B cell (primary cell): ENCODE data around the gene COL16A1. TPM values are rescaled to one million over a fixed set of nuclear protein-coding genes. Genes with fewer than 3 reads are reported as not detected.

ENCODE experiments used
- ATAC-seq: fragments of 200-7000 bp; cut with Tn5 transposase; one replicate; pipeline ENCODE4 v1.10.0; 2021; ENCODE audit warnings: low read depth, mild to moderate bottlenecking, moderate number of reproducible peaks, moderate library complexity
- CTCF ChIA-PET: fragments of 350-600 bp; sonication (Branson Sonifier 250); formaldehyde crosslinking; loops from one replicate; lab custom pipeline; 2021; ENCODE audit warnings: antibody characterized with exemption, inconsistent platforms; lab: Charles Lee
- POLR2A ChIA-PET: fragments of 350-600 bp; sonication (Branson Sonifier 250); formaldehyde crosslinking; loops from one replicate; lab custom pipeline; 2021; ENCODE audit warnings: antibody characterized with exemption; lab: Charles Lee
- DNase-seq: peaks from one replicate; pipeline ENCODE4 v3.0.0; 2013
- H2AFZ ChIP-seq: 2 replicates; pipeline ENCODE4 v1.6.1; 2012; ENCODE audit warnings: mild to moderate bottlenecking, low read depth, low read length; ENCODE audit not compliant: insufficient read depth, poor library complexity, severe bottlenecking
- H3K27ac ChIP-seq, 2 donors: 1 replicate in 1 of 2; 2 replicates in 1 of 2; pipeline ENCODE4 v1.5.1; 2012 to 2013; ENCODE audit warnings: low read length in 2 of 2, mild to moderate bottlenecking in 2 of 2, moderate library complexity in 1 of 2
- H3K27me3 ChIP-seq, 4 experiments: fragments of 200-600 bp in 1 of 4; sonication (generic) in 1 of 4; replicated peaks in 1 of 4; 1 replicate in 2 of 4; 2 replicates in 2 of 4; pipeline versions ENCODE4 v1.6.1 to v1.7.0; 2013 to 2016; ENCODE audit warnings: low read length in 3 of 4, mild to moderate bottlenecking in 2 of 4, mixed read lengths in 1 of 4, moderate library complexity in 1 of 4; ENCODE audit not compliant: insufficient read depth in 4 of 4, control insufficient read depth in 3 of 4; ENCODE audit errors: control extremely low read depth in 1 of 4
- H3K36me3 ChIP-seq, 2 experiments: replicated peaks in 1 of 2; 1 replicate in 1 of 2; 2 replicates in 1 of 2; pipeline versions ENCODE4 v1.6.1 to v1.7.1; 2013; ENCODE audit warnings: low read length in 1 of 2; ENCODE audit not compliant: insufficient read depth in 2 of 2, control insufficient read depth in 1 of 2; ENCODE audit errors: control extremely low read depth in 1 of 2, extremely low read depth in 1 of 2
- H3K4me1 ChIP-seq, 2 donors: fragments of 200-600 bp in 1 of 2; sonication (generic) in 1 of 2; 1 replicate in 1 of 2; 2 replicates in 1 of 2; pipeline versions ENCODE4 v1.5.1 to v1.6.1; 2013 to 2017; ENCODE audit warnings: low read length in 2 of 2; ENCODE audit not compliant: control insufficient read depth in 2 of 2, insufficient read depth in 2 of 2
- H3K4me2 ChIP-seq: replicated peaks from 2 replicates; pipeline ENCODE3; 2012; ENCODE audit warnings: mild to moderate bottlenecking, low read depth, low read length; ENCODE audit not compliant: poor library complexity, severe bottlenecking
- H3K4me3 ChIP-seq, 5 experiments: fragments of 200-600 bp in 1 of 5; sonication (generic) in 1 of 5; 1 replicate in 3 of 5; 2 replicates in 2 of 5; pipeline versions ENCODE4 v1.5.1 to v1.7.0; 2011 to 2016; ENCODE audit warnings: low read length in 4 of 5, mild to moderate bottlenecking in 4 of 5, low read depth in 2 of 5, control low read depth in 1 of 5, moderate library complexity in 1 of 5; ENCODE audit not compliant: insufficient read depth in 1 of 5; ENCODE audit errors: control extremely low read depth in 1 of 5, extremely low read depth in 1 of 5
- H3K79me2 ChIP-seq: fragments of 200-600 bp; sonication (generic); one replicate; pipeline ENCODE4 v1.6.0; 2016; ENCODE audit warnings: low read length; ENCODE audit not compliant: control insufficient read depth, insufficient read depth
- H3K9ac ChIP-seq: fragments of 200-600 bp; sonication (generic); 2 replicates; pipeline ENCODE4 v1.6.1; 2017; ENCODE audit warnings: mild to moderate bottlenecking, low read length, moderate library complexity
- H3K9me3 ChIP-seq, 3 donors: one replicate each; pipeline versions ENCODE4 v1.6.1 to v1.7.1; 2013; ENCODE audit warnings: low read length in 2 of 3; ENCODE audit not compliant: control insufficient read depth in 2 of 3, insufficient read depth in 1 of 3; ENCODE audit errors: control extremely low read depth in 1 of 3
- H4K20me1 ChIP-seq: 2 replicates; pipeline ENCODE4 v1.6.0; 2012; ENCODE audit warnings: mild to moderate bottlenecking, low read length; ENCODE audit not compliant: insufficient read depth, control insufficient read depth, poor library complexity, severe bottlenecking
- H3K27ac Mint-ChIP-seq: one replicate; pipeline ENCODE4 v1.8.0; 2021; ENCODE audit warnings: mixed read lengths
- H3K27me3 Mint-ChIP-seq: one replicate; pipeline ENCODE4 v1.8.0; 2021; ENCODE audit warnings: mixed read lengths
- H3K4me1 Mint-ChIP-seq: one replicate; pipeline ENCODE4 v1.8.0; 2021; ENCODE audit warnings: mixed read lengths
- H3K4me3 Mint-ChIP-seq: one replicate; pipeline ENCODE4 v1.8.0; 2021; ENCODE audit warnings: mixed read lengths
- H3K9me3 Mint-ChIP-seq: one replicate; pipeline ENCODE4 v1.8.0; 2022; ENCODE audit warnings: mixed read lengths; ENCODE audit not compliant: insufficient read depth
- CTCF ChIP-seq: fragments of 200-600 bp; IDR thresholded peaks from one replicate; pipeline ENCODE4 v1.8.0; 2022; ENCODE audit warnings: antibody characterized with exemption, mild to moderate bottlenecking
- EZH2 ChIP-seq: IDR thresholded peaks from 2 replicates; pipeline ENCODE4 v1.6.1; 2012; ENCODE audit warnings: borderline replicate concordance, low read depth, mild to moderate bottlenecking, moderate library complexity, low read length; ENCODE audit not compliant: insufficient read depth, poor library complexity, severe bottlenecking
- WGBS: methylation state at CpG from one replicate; pipeline ENCODE4 v1.1.5; 2013; ENCODE audit warnings: missing lambda C conversion rate; ENCODE audit not compliant: insufficient coverage; 5-methylcytosine and 5-hydroxymethylcytosine counted together
- intact Hi-C: fragments of 100-400 bp; cut with micrococcal nuclease; formaldehyde crosslinking; loops from one replicate; pipeline ENCODE4 v1.10.0; 2022
- polyA plus RNA-seq: library from polyadenylated mRNA; depleted of rRNA; stranded (reverse); fragments of >200 nt; gene quantifications from 2 replicates; pipeline ENCODE4 v1.2.3, GENCODE V29; 2012
- total RNA-seq, 2 donors: library from RNA; stranded (reverse); fragments of 120-200 nt in 1 of 2; gene quantifications; 1 replicate in 1 of 2; 2 replicates in 1 of 2; pipeline versions ENCODE4 v1.2.3 to v1.2.4, GENCODE V29; 2013 to 2022

Gene COL16A1
- total and polyA plus RNA-seq, 2 donors (not counting 1 experiment from before 2014, with no cell fraction given): 0.07 TPM; not detected in 1

DNA sequence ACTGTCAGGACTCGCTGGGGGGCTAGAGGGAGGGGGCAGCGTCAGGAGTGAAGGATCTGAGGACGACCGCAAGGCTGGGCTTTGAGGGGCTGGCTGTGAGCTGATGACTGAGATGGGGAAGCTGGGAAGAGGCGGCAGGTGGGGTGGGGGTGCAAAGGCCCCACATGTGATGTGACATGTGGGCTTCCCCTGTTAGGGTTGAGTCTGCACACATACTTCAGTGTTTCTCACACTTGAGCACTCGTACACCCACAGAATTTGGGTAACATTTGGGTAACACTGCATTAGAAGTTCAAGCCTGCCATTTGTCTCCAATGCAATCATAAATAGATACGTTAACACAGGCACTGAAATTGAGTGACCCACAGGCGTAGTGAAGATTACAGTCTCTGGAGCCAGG, 16.2 kb downstream of the COL16A1 start:
- no peak overlapping the region for H3K4me2 ChIP-seq
- peaks cover 23% of the 10 kb centered on the region for H3K27me3 Mint-ChIP-seq
- TF ChIP-seq CTCF (no peak), EZH2 (no peak)
- peaks cover 0 to 7% of the 10 kb centered on the region in 2 donors for H3K4me1 ChIP-seq
- no peak overlapping the region for H3K4me3 Mint-ChIP-seq
- H3K27me3 ChIP-seq: peaks cover 0 to 16% (median 0%) of the 10 kb centered on the region in 4 experiments
- intact Hi-C loops: no loop called here
- no peak overlapping the region for H3K4me3 ChIP-seq
- POLR2A ChIA-PET: no interaction called here
- H3K9me3 ChIP-seq: no peaks in the 10 kb centered on the region
- peaks cover 5% of the 10 kb centered on the region for H3K4me1 Mint-ChIP-seq
- H4K20me1 ChIP-seq: no peaks in the 10 kb centered on the region
- no peak overlapping the region for H3K27ac ChIP-seq
- peak; percentile 40 for DNase-seq
- H3K36me3 ChIP-seq: no peaks in the 10 kb centered on the region
- 71% methylated on average over 8 of the region's 8 CpGs for WGBS
- CTCF ChIA-PET: no interaction called here
- no peak for ATAC-seq
- no peak overlapping the region for H3K27ac Mint-ChIP-seq
- H3K9ac ChIP-seq: no peak overlapping the region
- H3K79me2 ChIP-seq: no peaks in the 10 kb centered on the region
- H2AFZ ChIP-seq: no peak overlapping the region
- H3K9me3 Mint-ChIP-seq: no peaks in the 10 kb centered on the region

DNA sequence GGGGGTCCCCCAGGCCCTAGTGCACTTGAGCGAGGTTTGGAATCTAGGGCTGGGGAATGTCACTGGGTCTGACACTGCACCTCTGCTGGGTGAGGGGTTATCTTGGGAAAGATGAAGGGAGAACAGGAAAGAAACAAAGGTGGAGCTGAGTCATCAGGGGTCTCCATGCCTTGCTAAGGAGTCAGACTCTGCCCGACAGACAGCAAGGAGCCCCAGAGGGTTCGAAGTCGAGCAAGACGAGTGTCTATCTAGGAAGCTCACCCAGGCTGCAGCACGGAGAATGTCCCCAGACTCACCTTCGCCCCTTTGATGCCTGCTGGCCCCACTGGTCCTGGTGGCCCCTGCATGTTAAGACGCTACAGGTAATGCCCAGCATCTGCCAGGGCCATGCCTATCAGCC, 18.0 kb downstream of the COL16A1 start:
- peaks cover 0 to 17% (median 0%) of the 10 kb centered on the region in 4 experiments for H3K27me3 ChIP-seq

More for the DNA sequence above, 18.0 kb downstream of the COL16A1 start:
- H3K4me1 ChIP-seq: peaks cover 0 to 7% of the 10 kb centered on the region in 2 donors
- H4K20me1 ChIP-seq: no peaks in the 10 kb centered on the region
- intact Hi-C loops: no loop called here
- DNase-seq: no peak
- H3K27ac Mint-ChIP-seq: no peak overlapping the region
- TF ChIP-seq CTCF (no peak), EZH2 (no peak)
- no peaks in the 10 kb centered on the region for H3K9me3 Mint-ChIP-seq
- H2AFZ ChIP-seq: no peak overlapping the region
- ATAC-seq: no peak
- CTCF ChIA-PET: no interaction called here
- H3K36me3 ChIP-seq: no peaks in the 10 kb centered on the region
- no peak overlapping the region for H3K4me2 ChIP-seq
- no peaks in the 10 kb centered on the region for H3K9me3 ChIP-seq
- H3K27ac ChIP-seq: no peak overlapping the region
- 96% methylated on average over 8 of the region's 8 CpGs for WGBS
- no peaks in the 10 kb centered on the region for H3K79me2 ChIP-seq
- no peak overlapping the region for H3K4me3 Mint-ChIP-seq
- peaks cover 30% of the 10 kb centered on the region for H3K27me3 Mint-ChIP-seq
- no peak overlapping the region for H3K4me3 ChIP-seq
- POLR2A ChIA-PET: no interaction called here
- H3K4me1 Mint-ChIP-seq: peaks cover 5% of the 10 kb centered on the region
- no peak overlapping the region for H3K9ac ChIP-seq
